Fibroblast of lung (primary cell): ENCODE data around the gene GIMAP8. TPM values are rescaled to one million over a fixed set of nuclear protein-coding genes. Genes with fewer than 3 reads are reported as not detected.

Experiments
- DNase-seq, 2 donors: peaks; one replicate each; pipeline versions ENCODE4 v3.0.0 to v3.0.0-alpha.2; 2010; ENCODE audit warnings: low read depth in 2 of 2
- H2AFZ ChIP-seq: 2 replicates; pipeline ENCODE4 v1.5.1; 2012; ENCODE audit warnings: low read length, control low read depth, inconsistent platforms
- H3K27ac ChIP-seq: 2 replicates; pipeline ENCODE4 v1.5.1; 2011; ENCODE audit warnings: low read length, control low read depth; ENCODE audit not compliant: insufficient read depth
- H3K27me3 ChIP-seq: 2 replicates; pipeline ENCODE4 v1.5.1; 2011; ENCODE audit warnings: mild to moderate bottlenecking, low read length; ENCODE audit not compliant: control insufficient read depth, insufficient read depth
- H3K36me3 ChIP-seq: 2 replicates; pipeline ENCODE4 v1.5.1; 2011; ENCODE audit warnings: low read length; ENCODE audit not compliant: control insufficient read depth, insufficient read depth
- H3K4me1 ChIP-seq: 2 replicates; pipeline ENCODE4 v1.5.1; 2011; ENCODE audit warnings: low read length; ENCODE audit not compliant: control insufficient read depth, insufficient read depth; ENCODE audit errors: extremely low read depth
- H3K4me2 ChIP-seq: 2 replicates; pipeline ENCODE4 v1.5.1; 2011; ENCODE audit warnings: low read length, control low read depth; ENCODE audit not compliant: insufficient read depth; ENCODE audit errors: extremely low read depth
- H3K4me3 ChIP-seq, 4 experiments: fragments of 200-600 bp in 1 of 4; sonication (generic) in 1 of 4; replicated peaks in 1 of 4; 2 replicates each; pipeline ENCODE4 v1.5.1; 2011 to 2016; ENCODE audit warnings: low read length in 4 of 4, low read depth in 3 of 4, mild to moderate bottlenecking in 3 of 4, control low read depth in 2 of 4, inconsistent platforms in 1 of 4, mixed read lengths in 1 of 4; ENCODE audit not compliant: insufficient read depth in 1 of 4; ENCODE audit errors: control extremely low read depth in 1 of 4
- H3K79me2 ChIP-seq: 2 replicates; pipeline ENCODE4 v1.5.1; 2012; ENCODE audit warnings: mild to moderate bottlenecking, low read length, inconsistent platforms; ENCODE audit not compliant: control insufficient read depth, insufficient read depth
- H3K9ac ChIP-seq: 2 replicates; pipeline ENCODE4 v1.5.1; 2011; ENCODE audit warnings: mild to moderate bottlenecking, low read length, control low read depth; ENCODE audit not compliant: insufficient read depth
- H3K9me3 ChIP-seq: 2 replicates; pipeline ENCODE4 v1.5.1; 2012; ENCODE audit warnings: low read depth, low read length; ENCODE audit not compliant: control insufficient read depth, insufficient read depth
- H4K20me1 ChIP-seq: 2 replicates; pipeline ENCODE4 v1.5.1; 2011; ENCODE audit warnings: low read length; ENCODE audit not compliant: control insufficient read depth, insufficient read depth; ENCODE audit errors: extremely low read depth
- CTCF ChIP-seq, 2 donors: IDR thresholded peaks in 1 of 2; conservative IDR thresholded peaks in 1 of 2; 1 replicate in 1 of 2; 2 replicates in 1 of 2; pipeline ENCODE4 v1.5.1; 2011 to 2012; ENCODE audit warnings: low read length in 2 of 2, control low read depth in 1 of 2, inconsistent platforms in 1 of 2, low read depth in 1 of 2, mild to moderate bottlenecking in 1 of 2
- EZH2 ChIP-seq: IDR thresholded peaks from 2 replicates; pipeline ENCODE4 v1.5.1; 2012; ENCODE audit warnings: low read length, control low read depth, mild to moderate bottlenecking; ENCODE audit errors: missing control alignments
- polyA plus RNA-seq, 2 donors: library from polyadenylated mRNA; depleted of rRNA in 1 of 2; stranded (reverse) in 1 of 2; unstranded in 1 of 2; fragments of >200 nt; gene quantifications; 2 replicates each; pipeline ENCODE4 v1.2.1, GENCODE V29; 2011 to 2012; ENCODE audit warnings: missing spikeins in 1 of 2
- total RNA-seq: library from RNA; depleted of rRNA; stranded (reverse); fragments of >200 nt; gene quantifications from 2 replicates; pipeline ENCODE4 v1.2.1, GENCODE V29; 2014

GIMAP8 gene
- total and polyA plus RNA-seq, 2 donors (not counting 1 experiment from before 2014, with no cell fraction given), result under 0.01 TPM; not detected in 1

DNA sequence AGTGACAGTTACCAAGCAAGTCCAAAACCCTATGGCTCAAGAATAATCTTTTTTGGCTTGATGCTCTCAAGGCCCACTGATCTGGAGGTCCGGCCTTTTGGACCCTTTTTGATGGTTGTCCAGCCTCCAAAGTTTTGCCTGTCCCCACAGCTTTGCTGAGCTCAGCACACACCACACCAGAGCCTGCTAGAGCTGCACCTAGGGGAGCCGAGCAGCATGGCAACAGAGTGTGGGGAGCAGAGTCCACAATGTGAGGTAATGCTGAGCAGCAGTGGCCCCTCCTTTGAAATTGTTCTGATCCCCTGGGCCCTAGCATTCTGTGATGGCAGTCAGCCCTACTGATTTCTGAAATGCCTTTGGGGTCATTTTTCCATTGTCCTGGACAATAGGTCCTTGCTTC, 73.6 kb downstream of the GIMAP8 start:
- Histone ChIP-seq H3K4me3 (no peak overlapping the region), H2AFZ (no peak overlapping the region), H3K9me3 (no peaks in the 10 kb centered on the region), H3K27ac (no peak overlapping the region), H3K27me3 (no peaks in the 10 kb centered on the region), H3K4me1 (no peaks in the 10 kb centered on the region), H4K20me1 (no peaks in the 10 kb centered on the region), H3K9ac (no peak overlapping the region), H3K79me2 (no peaks in the 10 kb centered on the region), H3K36me3 (no peaks in the 10 kb centered on the region), H3K4me2 (no peak overlapping the region)
- DNase-seq, result no peak
- TF ChIP-seq CTCF (conservative IDR thresholded peaks at IDR 0.05 in 1 of 2, IDR thresholded peaks at IDR 0.05 in 1 of 2; ENCODE audit: low read depth in 1 of 2, low read length in 2 of 2), result no peak
- no peak for TF ChIP-seq EZH2

Other genes with a start within 250 kb of the GIMAP8 start
- 0.33 and 1.0 TPM in 2 replicates for gene LRRC61, start 127.3 kb upstream of the GIMAP8 start, total RNA-seq
- 0.03 and 0.10 TPM in 2 replicates for gene LRRC61, start 127.3 kb upstream of the GIMAP8 start, polyA plus RNA-seq
- 0.50 and 2.6 TPM in 2 replicates for gene ACTR3C, start 127.1 kb upstream of the GIMAP8 start, total RNA-seq
- 0.05 and 0.09 TPM in 2 replicates for gene ACTR3C, start 127.1 kb upstream of the GIMAP8 start, polyA plus RNA-seq
- gene RARRES2, start 109.0 kb upstream of the GIMAP8 start, total RNA-seq, result 65.6 and 174 TPM in 2 replicates
- 9.8 and 67.0 TPM in 2 replicates for gene RARRES2, start 109.0 kb upstream of the GIMAP8 start, polyA plus RNA-seq
- gene REPIN1, start 81.8 kb upstream of the GIMAP8 start, total RNA-seq, result 26.7 and 41.3 TPM in 2 replicates
- 20.8 and 29.2 TPM in 2 replicates for gene REPIN1, start 81.8 kb upstream of the GIMAP8 start, polyA plus RNA-seq
- gene ZNF775, start 71.3 kb upstream of the GIMAP8 start, total RNA-seq, result 7.7 and 9.6 TPM in 2 replicates
- 1.2 TPM in 2 replicates for gene ZNF775, start 71.3 kb upstream of the GIMAP8 start, polyA plus RNA-seq
- gene GIMAP7, start 64.2 kb downstream of the GIMAP8 start, total RNA-seq, result not detected in 2 replicates
- gene GIMAP7, start 64.2 kb downstream of the GIMAP8 start, polyA plus RNA-seq, result not detected in 2 replicates
- not detected in 2 replicates for gene GIMAP4, start 116.8 kb downstream of the GIMAP8 start, total RNA-seq
- gene GIMAP4, start 116.8 kb downstream of the GIMAP8 start, polyA plus RNA-seq, result not detected in 2 replicates
- under 0.01 TPM in 1 of 2 replicates, not detected in the other for gene GIMAP6, start 181.8 kb downstream of the GIMAP8 start, total RNA-seq
- not detected in 2 replicates for gene GIMAP6, start 181.8 kb downstream of the GIMAP8 start, polyA plus RNA-seq
- 13.9 and 16.2 TPM in 2 replicates for gene GIMAP2, start 235.1 kb downstream of the GIMAP8 start, total RNA-seq
- 0.54 and 1.4 TPM in 2 replicates for gene GIMAP2, start 235.1 kb downstream of the GIMAP8 start, polyA plus RNA-seq